Trophoblast cell (in vitro differentiated cells and primary cell): ENCODE measurements around the gene UCK2.

Experiments used
- DNase-seq, 2 donors: peaks; one replicate each; pipeline ENCODE4 v3.0.0-alpha.2; 2016
- H2AFZ ChIP-seq: 2 replicates; pipeline ENCODE4 v1.6.1; 2013; ENCODE audit warnings: low read length, moderate library complexity, mild to moderate bottlenecking; ENCODE audit not compliant: insufficient read depth, poor library complexity
- H2AK5ac ChIP-seq: 2 replicates; pipeline ENCODE4 v1.6.1; 2013; ENCODE audit warnings: mild to moderate bottlenecking, low read length
- H2BK120ac ChIP-seq: 2 replicates; pipeline ENCODE4 v1.6.1; 2013; ENCODE audit warnings: low read length, mild to moderate bottlenecking, moderate library complexity; ENCODE audit not compliant: insufficient read depth, poor library complexity
- H2BK12ac ChIP-seq: 2 replicates; pipeline ENCODE4 v1.6.1; 2013; ENCODE audit warnings: mild to moderate bottlenecking, low read length, moderate library complexity
- H2BK5ac ChIP-seq: 2 replicates; pipeline ENCODE4 v1.6.1; 2013; ENCODE audit warnings: low read length, low read depth, moderate library complexity, mild to moderate bottlenecking; ENCODE audit not compliant: poor library complexity
- H3K14ac ChIP-seq: 2 replicates; pipeline ENCODE4 v1.6.1; 2013; ENCODE audit warnings: mild to moderate bottlenecking, low read length
- H3K18ac ChIP-seq: 2 replicates; pipeline ENCODE4 v1.6.1; 2013; ENCODE audit warnings: mild to moderate bottlenecking, low read length
- H3K23ac ChIP-seq: 2 replicates; pipeline ENCODE4 v1.6.1; 2013; ENCODE audit warnings: low read length
- H3K27ac ChIP-seq: 2 replicates; pipeline ENCODE4 v1.5.1; 2013; ENCODE audit warnings: low read depth, mild to moderate bottlenecking, inconsistent platforms, low read length, moderate library complexity
- H3K27me3 ChIP-seq: 2 replicates; pipeline ENCODE4 v1.6.1; 2013; ENCODE audit warnings: inconsistent platforms, mild to moderate bottlenecking, low read length, moderate library complexity; ENCODE audit not compliant: insufficient read depth
- H3K36me3 ChIP-seq, 2 experiments: 1 replicate in 1 of 2; 2 replicates in 1 of 2; pipeline ENCODE4 v1.6.1; 2013; ENCODE audit warnings: low read length in 2 of 2, mild to moderate bottlenecking in 2 of 2, moderate library complexity in 1 of 2; ENCODE audit not compliant: insufficient read depth in 2 of 2, control insufficient read depth in 1 of 2
- H3K4ac ChIP-seq: 2 replicates; pipeline ENCODE4 v1.6.1; 2013; ENCODE audit warnings: low read depth, mild to moderate bottlenecking, low read length, moderate library complexity
- H3K4me1 ChIP-seq, 2 experiments: 1 replicate in 1 of 2; 2 replicates in 1 of 2; pipeline ENCODE4 v1.6.1; 2013; ENCODE audit warnings: low read length in 2 of 2, mild to moderate bottlenecking in 2 of 2, moderate library complexity in 1 of 2; ENCODE audit not compliant: insufficient read depth in 2 of 2, control insufficient read depth in 1 of 2
- H3K4me2 ChIP-seq: 2 replicates; pipeline ENCODE4 v1.6.1; 2013; ENCODE audit warnings: inconsistent platforms, mild to moderate bottlenecking, low read length, moderate library complexity
- H3K4me3 ChIP-seq: 2 replicates; pipeline ENCODE4 v1.5.1; 2013; ENCODE audit warnings: mild to moderate bottlenecking, low read depth, low read length, inconsistent platforms
- H3K79me1 ChIP-seq: one replicate; pipeline ENCODE4 v1.6.1; 2013; ENCODE audit warnings: low read length
- H3K79me2 ChIP-seq: 2 replicates; pipeline ENCODE4 v1.6.1; 2013; ENCODE audit warnings: low read length, mild to moderate bottlenecking; ENCODE audit not compliant: control insufficient read depth, insufficient read depth, poor library complexity
- H3K9ac ChIP-seq: 2 replicates; pipeline ENCODE4 v1.6.1; 2013; ENCODE audit warnings: mild to moderate bottlenecking, low read length
- H3K9me3 ChIP-seq: 2 replicates; pipeline ENCODE4 v1.6.1; 2013; ENCODE audit warnings: low read depth, mild to moderate bottlenecking, control low read depth, inconsistent platforms, low read length; ENCODE audit not compliant: insufficient read depth
- H4K12ac ChIP-seq: 2 replicates; pipeline ENCODE4 v1.6.1; 2013; ENCODE audit warnings: low read depth, mild to moderate bottlenecking, low read length, moderate library complexity
- H4K8ac ChIP-seq: 2 replicates; pipeline ENCODE4 v1.6.1; 2013; ENCODE audit warnings: low read depth, mild to moderate bottlenecking, low read length, moderate library complexity
- H4K91ac ChIP-seq: one replicate; pipeline ENCODE4 v1.6.1; 2013; ENCODE audit warnings: low read depth, mild to moderate bottlenecking, low read length, moderate library complexity
- WGBS: extraction: QIAGEN DNeasy Blood & Tissue Kit; methylation state at CpG from one replicate; pipeline ENCODE4 v1.1.7; 2013; ENCODE audit warnings: missing lambda C conversion rate; ENCODE audit not compliant: insufficient read length, insufficient coverage; ENCODE audit errors: extremely low coverage; 5-methylcytosine and 5-hydroxymethylcytosine counted together

UCK2 gene

DNA sequence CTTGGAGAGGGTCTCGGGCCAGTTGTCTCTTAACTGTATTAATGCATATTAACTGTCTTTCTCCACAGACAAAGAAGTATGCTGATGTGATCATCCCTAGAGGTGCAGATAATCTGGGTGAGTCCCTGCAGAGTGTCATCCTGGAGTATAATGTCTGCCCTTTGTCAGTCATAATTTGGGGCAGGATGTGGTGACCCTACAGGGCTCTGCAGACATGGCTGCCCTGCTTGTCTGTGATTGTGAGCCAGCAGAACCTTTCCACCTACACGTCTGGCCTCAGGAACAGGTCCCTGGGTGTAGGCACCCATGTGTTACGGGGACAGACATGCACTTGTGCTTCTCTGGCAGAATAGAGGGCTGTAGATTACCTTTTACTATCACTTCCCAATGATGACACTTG lies 78.4 kb downstream of the UCK2 start:
- Histone ChIP-seq H3K36me3 (peaks cover 41 to 48% of the 10 kb centered on the region in 2 experiments), H3K23ac (no peak overlapping the region), H3K18ac (no peak overlapping the region), H2BK5ac (no peak overlapping the region), H2BK12ac (no peak overlapping the region), H3K4me1 (peaks cover 7 to 15% of the 10 kb centered on the region in 2 experiments), H3K14ac (no peak overlapping the region), H3K27ac (no peak overlapping the region), H3K27me3 (no peaks in the 10 kb centered on the region), H3K9me3 (no peaks in the 10 kb centered on the region), H4K91ac (no peak overlapping the region), H3K4me3 (no peak overlapping the region), H2AFZ (no peak overlapping the region), H3K4me2 (no peak overlapping the region), H3K79me1 (no peaks in the 10 kb centered on the region), H2BK120ac (no peak overlapping the region), H4K12ac (no peak overlapping the region), H3K4ac (no peak overlapping the region), H2AK5ac (no peak overlapping the region), H3K9ac (no peak overlapping the region), H4K8ac (no peak overlapping the region), H3K79me2 (no peaks in the 10 kb centered on the region)
- no CpG with 5 or more reads among the region's 3 CpGs for WGBS
- DNase-seq: no peak

DNA sequence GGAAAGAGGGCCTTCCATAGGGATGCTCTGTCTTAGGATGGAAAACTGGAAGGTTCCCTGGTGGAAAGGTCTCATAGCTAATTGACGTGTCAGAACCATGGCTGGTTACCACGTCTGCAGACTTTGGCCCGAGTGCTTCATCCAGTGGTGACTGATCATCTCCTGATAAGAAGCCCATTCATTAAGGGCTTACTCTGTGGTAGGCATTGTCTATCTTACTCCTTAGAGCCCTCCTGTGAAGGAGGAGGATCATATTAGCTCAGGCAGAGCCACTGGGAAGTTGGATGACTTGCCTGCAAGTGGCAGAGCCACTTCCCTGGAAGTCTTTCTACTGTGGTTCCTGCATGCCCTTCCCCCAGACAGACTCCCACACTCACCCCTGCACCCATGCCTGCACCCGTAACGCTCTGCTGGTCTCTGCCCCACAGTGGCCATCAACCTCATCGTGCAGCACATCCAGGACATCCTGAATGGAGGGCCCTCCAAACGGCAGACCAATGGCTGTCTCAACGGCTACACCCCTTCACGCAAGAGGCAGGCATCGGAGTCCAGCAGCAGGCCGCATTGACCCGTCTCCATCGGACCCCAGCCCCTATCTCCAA lies 79.9 kb downstream of the UCK2 start:
- no peak overlapping the region for H3K23ac ChIP-seq
- WGBS: no CpG with 5 or more reads among the region's 13 CpGs
- no peak overlapping the region for H3K4me3 ChIP-seq
- no peaks in the 10 kb centered on the region for H3K79me1 ChIP-seq
- no peak overlapping the region for H2AFZ ChIP-seq
- no peak overlapping the region for H3K4me2 ChIP-seq
- H3K79me2 ChIP-seq: no peaks in the 10 kb centered on the region
- no peaks in the 10 kb centered on the region for H3K9me3 ChIP-seq
- DNase-seq: no peak
- no peaks in the 10 kb centered on the region for H3K27me3 ChIP-seq
- no peak overlapping the region for H3K14ac ChIP-seq
- no peak overlapping the region for H2BK12ac ChIP-seq
- H4K91ac ChIP-seq: no peak overlapping the region
- no peak overlapping the region for H2AK5ac ChIP-seq
- H3K4ac ChIP-seq: no peak overlapping the region
- H2BK120ac ChIP-seq: no peak overlapping the region
- no peak overlapping the region for H3K9ac ChIP-seq
- H3K18ac ChIP-seq: no peak overlapping the region
- H2BK5ac ChIP-seq: no peak overlapping the region
- peak overlapping the region; percentile 11 for H3K27ac ChIP-seq
- peaks cover 10 to 13% of the 10 kb centered on the region in 2 experiments for H3K4me1 ChIP-seq
- H4K8ac ChIP-seq: no peak overlapping the region
- H4K12ac ChIP-seq: no peak overlapping the region
- peaks cover 47 to 53% of the 10 kb centered on the region in 2 experiments for H3K36me3 ChIP-seq

DNA sequence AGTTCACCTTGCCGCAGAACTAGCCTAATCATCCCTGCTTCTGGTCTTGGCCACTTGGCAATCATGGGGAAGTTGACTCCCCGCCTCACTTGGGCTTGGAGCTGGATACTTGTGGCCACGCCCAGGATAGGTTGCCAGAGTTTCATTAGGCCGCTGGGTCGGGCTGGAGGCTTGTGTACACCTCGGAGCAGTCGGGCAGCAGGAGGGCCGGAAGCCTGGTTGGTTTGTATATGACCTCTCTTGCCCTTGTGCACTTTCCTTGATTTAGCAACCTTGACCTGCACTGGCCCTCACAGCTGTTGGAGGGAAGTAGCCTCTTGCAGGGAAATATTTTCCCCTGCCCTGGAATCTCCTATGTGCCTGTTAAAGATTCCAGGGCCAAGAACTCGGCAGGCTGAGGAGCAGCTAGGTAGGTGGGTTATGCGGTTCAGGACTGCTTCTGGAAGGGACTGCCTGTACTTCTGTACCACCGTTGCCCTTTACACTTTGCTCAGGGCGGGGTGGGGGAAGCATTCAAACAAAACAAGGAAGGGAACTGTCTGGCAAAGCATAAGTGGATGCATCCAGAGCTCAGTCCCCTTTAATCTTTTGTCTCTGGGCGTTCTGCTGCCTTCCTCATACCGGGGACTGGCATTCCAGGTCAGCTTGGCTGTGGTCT lies 83.5 kb downstream of the UCK2 start:
- no CpG with 5 or more reads among the region's 14 CpGs for WGBS
- no peaks in the 10 kb centered on the region for H3K79me2 ChIP-seq

DNA sequence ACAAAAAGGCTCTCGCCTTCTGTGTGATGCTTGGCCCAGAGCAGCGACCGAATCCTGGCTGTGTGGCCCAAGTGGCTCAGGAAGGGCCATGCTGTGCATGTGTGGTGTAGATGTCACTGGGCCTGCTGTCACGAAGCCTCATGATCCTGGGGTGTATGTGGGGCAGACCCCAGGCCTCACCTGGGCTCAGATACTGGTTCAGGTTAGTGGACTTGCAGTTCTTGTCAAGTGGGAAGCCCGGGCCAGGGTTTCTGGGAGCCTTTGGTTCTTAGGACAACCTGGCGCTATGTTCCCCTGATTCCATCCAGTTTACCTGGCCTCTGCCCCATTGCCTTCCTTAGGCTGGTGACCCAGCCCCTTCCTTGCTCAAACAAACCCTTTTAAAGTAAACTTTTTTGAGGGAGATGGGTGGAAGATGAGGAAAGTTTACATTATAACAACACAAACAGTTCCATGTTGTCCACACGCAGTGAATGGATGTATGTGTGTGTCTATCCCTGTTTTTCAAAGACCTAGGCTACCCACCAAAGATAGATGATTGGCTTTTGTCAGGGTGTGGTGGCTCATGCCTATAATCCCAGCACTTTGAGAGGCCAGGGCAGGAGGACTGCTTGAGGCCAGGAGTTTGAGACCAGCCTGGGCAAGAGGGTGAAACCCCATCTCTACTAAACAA lies 84.3 kb downstream of the UCK2 start:
- H3K79me2 ChIP-seq: no peaks in the 10 kb centered on the region
- no peaks in the 10 kb centered on the region for H3K79me1 ChIP-seq
- H3K36me3 ChIP-seq: peaks cover 30 to 37% of the 10 kb centered on the region in 2 experiments
- no peak overlapping the region for H4K8ac ChIP-seq
- H3K27ac ChIP-seq: no peak overlapping the region
- H3K23ac ChIP-seq: no peak overlapping the region
- no peak overlapping the region for H2AFZ ChIP-seq
- peaks cover 6 to 8% of the 10 kb centered on the region in 2 experiments for H3K4me1 ChIP-seq
- H3K27me3 ChIP-seq: no peaks in the 10 kb centered on the region
- DNase-seq: no peak
- no peak overlapping the region for H2BK120ac ChIP-seq
- H3K14ac ChIP-seq: no peak overlapping the region
- H4K12ac ChIP-seq: no peak overlapping the region
- WGBS: no CpG with 5 or more reads among the region's 7 CpGs
- no peak overlapping the region for H2BK12ac ChIP-seq
- H3K4me3 ChIP-seq: no peak overlapping the region
- no peak overlapping the region for H3K18ac ChIP-seq
- H2AK5ac ChIP-seq: no peak overlapping the region
- H3K4ac ChIP-seq: no peak overlapping the region
- H4K91ac ChIP-seq: no peak overlapping the region
- H3K9me3 ChIP-seq: no peaks in the 10 kb centered on the region
- peak overlapping the region; percentile 65 for H3K9ac ChIP-seq
- no peak overlapping the region for H2BK5ac ChIP-seq
- no peak overlapping the region for H3K4me2 ChIP-seq

More for the DNA sequence above, 83.5 kb downstream of the UCK2 start:
- Histone ChIP-seq H2AK5ac (peak overlapping the region; percentile 44), H3K4me1 (peaks cover 7 to 10% of the 10 kb centered on the region in 2 experiments), H3K9ac (no peak overlapping the region), H3K36me3 (peaks cover 34 to 39% of the 10 kb centered on the region in 2 experiments), H3K27ac (no peak overlapping the region), H3K4ac (no peak overlapping the region), H3K9me3 (no peaks in the 10 kb centered on the region), H3K23ac (no peak overlapping the region), H3K79me1 (no peaks in the 10 kb centered on the region), H3K27me3 (no peaks in the 10 kb centered on the region), H4K91ac (peak overlapping the region; percentile 14), H2BK12ac (no peak overlapping the region), H3K14ac (no peak overlapping the region), H4K12ac (no peak overlapping the region), H2BK120ac (no peak overlapping the region), H4K8ac (no peak overlapping the region), H2BK5ac (no peak overlapping the region), H3K4me2 (no peak overlapping the region), H3K4me3 (no peak overlapping the region), H3K18ac (no peak overlapping the region), H2AFZ (no peak overlapping the region)
- DNase-seq: no peak
